GM12878 (cell line): ENCODE measurements around the gene OSGEP.

Source experiments
- ELK1 ChIP-seq: IDR thresholded peaks from 2 replicates; pipeline ENCODE4 v1.6.1; 2012; ENCODE audit warnings: low read depth, low read length, improper control_type of control experiment
- IKZF2 ChIP-seq, 2 experiments: fragments of 450-650 bp; IDR thresholded peaks; 2 replicates each; pipeline ENCODE4 v1.6.1; 2017; ENCODE audit warnings: mild to moderate bottlenecking in 2 of 2, moderate library complexity in 2 of 2
- JUNB ChIP-seq: IDR thresholded peaks from 2 replicates; pipeline ENCODE4 v1.6.1; 2016; ENCODE audit warnings: antibody characterized with exemption, mild to moderate bottlenecking
- MTA2 ChIP-seq: fragments of 450-650 bp; IDR thresholded peaks from 2 replicates; pipeline ENCODE4 v1.6.1; 2016; ENCODE audit warnings: low read depth, mild to moderate bottlenecking, moderate library complexity
- POLR2A ChIP-seq: IDR thresholded peaks from 2 replicates; pipeline ENCODE4 v1.6.1; 2011; ENCODE audit warnings: low read depth, mild to moderate bottlenecking, low read length
- POLR2AphosphoS5 ChIP-seq: IDR thresholded peaks from 2 replicates; pipeline ENCODE4 v1.6.1; 2011; ENCODE audit warnings: mild to moderate bottlenecking, low read length, inconsistent platforms
- TBL1XR1 ChIP-seq: IDR thresholded peaks from 2 replicates; pipeline ENCODE4 v1.6.1; 2012; ENCODE audit warnings: low read depth, low read length, improper control_type of control experiment
- ZNF217 ChIP-seq: fragments of 450-650 bp; IDR thresholded peaks from 2 replicates; pipeline ENCODE4 v1.6.1; 2017; ENCODE audit warnings: antibody characterized with exemption, mild to moderate bottlenecking
- ZZZ3 ChIP-seq: IDR thresholded peaks from 2 replicates; pipeline ENCODE4 v1.6.1; 2011; ENCODE audit warnings: low read depth; ENCODE audit not compliant: control insufficient read depth, insufficient read length
- TF ChIP-seq, protein P1 (sequence below): IDR thresholded peaks from 2 replicates; pipeline ENCODE4 v1.6.1; 2011; ENCODE audit warnings: mild to moderate bottlenecking, low read depth, low read length, moderate library complexity; ENCODE audit not compliant: insufficient replicate concordance

DNA sequence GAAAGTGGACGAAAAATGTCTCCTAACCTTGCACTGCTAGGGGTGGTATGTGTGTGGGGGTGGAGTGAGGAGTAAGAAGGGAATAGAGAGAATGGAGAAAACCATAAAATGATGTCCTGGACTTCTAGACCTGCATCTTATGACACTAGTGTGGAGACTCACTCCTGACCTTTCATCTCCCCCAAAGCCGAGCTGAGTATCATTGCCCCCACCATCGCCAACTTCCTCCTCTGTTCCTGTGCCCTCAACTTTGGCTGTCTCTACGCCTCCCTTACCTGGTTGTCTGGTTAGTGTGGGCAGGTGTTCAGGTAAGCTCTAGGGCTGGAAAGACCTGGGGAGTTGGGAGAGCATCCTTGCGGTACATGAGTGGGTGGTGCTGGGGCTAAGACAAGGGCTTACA, 14.1 kb downstream of the OSGEP start:
- no peak for TF ChIP-seq TBL1XR1
- TF ChIP-seq, protein P1, sequence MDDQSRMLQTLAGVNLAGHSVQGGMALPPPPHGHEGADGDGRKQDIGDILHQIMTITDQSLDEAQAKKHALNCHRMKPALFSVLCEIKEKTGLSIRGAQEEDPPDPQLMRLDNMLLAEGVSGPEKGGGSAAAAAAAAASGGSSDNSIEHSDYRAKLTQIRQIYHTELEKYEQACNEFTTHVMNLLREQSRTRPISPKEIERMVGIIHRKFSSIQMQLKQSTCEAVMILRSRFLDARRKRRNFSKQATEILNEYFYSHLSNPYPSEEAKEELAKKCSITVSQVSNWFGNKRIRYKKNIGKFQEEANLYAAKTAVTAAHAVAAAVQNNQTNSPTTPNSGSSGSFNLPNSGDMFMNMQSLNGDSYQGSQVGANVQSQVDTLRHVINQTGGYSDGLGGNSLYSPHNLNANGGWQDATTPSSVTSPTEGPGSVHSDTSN = no peak
- TF ChIP-seq JUNB = no peak
- no peak for TF ChIP-seq POLR2AphosphoS5
- no peak for TF ChIP-seq ZZZ3
- no peak for TF ChIP-seq IKZF2 (IDR thresholded peaks at IDR 0.05)
- no peak for TF ChIP-seq ZNF217
- no peak for TF ChIP-seq POLR2A
- no peak for TF ChIP-seq ELK1
- no peak for TF ChIP-seq MTA2
